IMR-90 (cell line): ENCODE data around the gene CNNM3. TPM values are rescaled to one million over a fixed set of nuclear protein-coding genes. Genes with fewer than 3 reads are reported as not detected.

Experiments
- ATAC-seq: fragments of 200-7000 bp; cut with Tn5 transposase; 2 replicates; pipeline ENCODE4 v1.9.1; 2020; ENCODE audit warnings: low read depth, mild to moderate bottlenecking, moderate library complexity
- BruUV-seq: library from RNA; stranded (reverse); fragments of 400-500 nt; replicated peaks from 2 replicates; lab custom pipeline; 2021; lab: Mats Ljungman, UMichigan
- CTCF ChIA-PET: fragments of 300-600 bp; formaldehyde crosslinking; extraction: SDS; loops from one replicate; lab custom pipeline; 2021; ENCODE audit warnings: antibody characterized with exemption; lab: Yijun Ruan, JAX
- POLR2A ChIA-PET: fragments of 300-600 bp; sonication (Branson Sonifier 250); formaldehyde crosslinking; loops from one replicate; lab custom pipeline; 2022; ENCODE audit warnings: antibody characterized with exemption; ENCODE audit not compliant: unreplicated experiment; lab: Charles Lee
- DNase-seq: peaks from one replicate; pipeline ENCODE4 v3.0.0; 2013
- H2AFZ ChIP-seq: replicated peaks from 2 replicates; pipeline ENCODE3; 2013; ENCODE audit warnings: low read length, mild to moderate bottlenecking; ENCODE audit not compliant: poor library complexity
- H2AK5ac ChIP-seq: 2 replicates; pipeline ENCODE4 v1.6.1; 2013; ENCODE audit warnings: low read depth, low read length, inconsistent platforms
- H2AK9ac ChIP-seq: replicated peaks from 2 replicates; pipeline ENCODE3; 2013; ENCODE audit warnings: mild to moderate bottlenecking, low read depth, low read length, moderate library complexity; ENCODE audit not compliant: poor library complexity
- H2BK120ac ChIP-seq: 2 replicates; pipeline ENCODE4 v1.6.1; 2013; ENCODE audit warnings: low read depth, low read length, inconsistent platforms
- H2BK15ac ChIP-seq: 3 replicates; pipeline ENCODE4 v1.6.1; 2013; ENCODE audit warnings: low read depth, low read length, inconsistent platforms
- H2BK20ac ChIP-seq: 2 replicates; pipeline ENCODE4 v1.6.1; 2013; ENCODE audit warnings: low read depth, mild to moderate bottlenecking, inconsistent platforms, low read length, moderate library complexity
- H2BK5ac ChIP-seq: 2 replicates; pipeline ENCODE4 v1.6.1; 2013; ENCODE audit warnings: mild to moderate bottlenecking, low read depth, low read length, inconsistent platforms; ENCODE audit not compliant: poor library complexity, severe bottlenecking
- H3K14ac ChIP-seq: replicated peaks from 2 replicates; pipeline ENCODE4 v1.6.1; 2013; ENCODE audit warnings: low read depth, low read length, inconsistent platforms
- H3K18ac ChIP-seq: 2 replicates; pipeline ENCODE4 v1.6.1; 2013; ENCODE audit warnings: low read depth, low read length, control low read depth
- H3K23ac ChIP-seq: 2 replicates; pipeline ENCODE4 v1.6.1; 2013; ENCODE audit warnings: low read depth, low read length, inconsistent platforms
- H3K27ac ChIP-seq: 2 replicates; pipeline ENCODE4 v1.5.1; 2013; ENCODE audit warnings: mild to moderate bottlenecking, control low read depth, low read length; ENCODE audit not compliant: insufficient read depth
- H3K27me3 ChIP-seq: 2 replicates; pipeline ENCODE4 v1.6.1; 2013; ENCODE audit warnings: low read length; ENCODE audit not compliant: control insufficient read depth, insufficient read depth
- H3K36me3 ChIP-seq: 2 replicates; pipeline ENCODE4 v1.6.1; 2013; ENCODE audit warnings: low read length, mixed read lengths; ENCODE audit not compliant: control insufficient read depth, insufficient read depth
- H3K4ac ChIP-seq: 2 replicates; pipeline ENCODE4 v1.6.1; 2013; ENCODE audit warnings: low read depth, low read length, inconsistent platforms
- H3K4me1 ChIP-seq: 2 replicates; pipeline ENCODE4 v1.6.1; 2013; ENCODE audit warnings: low read length, mixed read lengths; ENCODE audit not compliant: control insufficient read depth, insufficient read depth
- H3K4me2 ChIP-seq: 2 replicates; pipeline ENCODE4 v1.6.1; 2013; ENCODE audit warnings: low read depth, mild to moderate bottlenecking, control low read depth, low read length, moderate library complexity
- H3K4me3 ChIP-seq: 2 replicates; pipeline ENCODE4 v1.5.1; 2013; ENCODE audit warnings: low read depth, mild to moderate bottlenecking, control low read depth, low read length, moderate library complexity; ENCODE audit not compliant: insufficient read depth
- H3K56ac ChIP-seq: 2 replicates; pipeline ENCODE4 v1.6.1; 2013; ENCODE audit warnings: low read length, inconsistent platforms; ENCODE audit not compliant: insufficient read depth; ENCODE audit errors: extremely low read depth
- H3K79me1 ChIP-seq, 2 experiments: 2 replicates each; pipeline ENCODE4 v1.6.1; 2013; ENCODE audit warnings: low read length in 2 of 2, inconsistent platforms in 1 of 2, low read depth in 1 of 2
- H3K9ac ChIP-seq: 2 replicates; pipeline ENCODE4 v1.6.1; 2013; ENCODE audit warnings: low read depth, low read length, control low read depth
- H3K9me1 ChIP-seq: 2 replicates; pipeline ENCODE4 v1.6.1; 2013; ENCODE audit warnings: low read length, inconsistent platforms; ENCODE audit not compliant: insufficient read depth
- H3K9me3 ChIP-seq: 2 replicates; pipeline ENCODE4 v1.6.1; 2013; ENCODE audit warnings: low read length; ENCODE audit not compliant: control insufficient read depth, insufficient read depth
- H4K20me1 ChIP-seq: 2 replicates; pipeline ENCODE4 v1.6.1; 2013; ENCODE audit warnings: low read length, inconsistent platforms; ENCODE audit not compliant: insufficient read depth
- H4K5ac ChIP-seq: 2 replicates; pipeline ENCODE4 v1.6.1; 2013; ENCODE audit warnings: mild to moderate bottlenecking, low read depth, low read length, control low read depth
- H4K8ac ChIP-seq, 2 experiments: 2 replicates each; pipeline ENCODE4 v1.6.1; 2013; ENCODE audit warnings: low read depth in 2 of 2, low read length in 2 of 2, control low read depth in 1 of 2, inconsistent platforms in 1 of 2
- H4K91ac ChIP-seq: 2 replicates; pipeline ENCODE4 v1.6.1; 2013; ENCODE audit warnings: low read depth, low read length, inconsistent platforms; ENCODE audit not compliant: insufficient read depth
- CEBPB ChIP-seq: IDR thresholded peaks from 2 replicates; pipeline ENCODE4 v1.6.1; 2012; ENCODE audit warnings: low read depth, low read length, improper control_type of control experiment
- MAFK ChIP-seq: IDR thresholded peaks from 2 replicates; pipeline ENCODE4 v1.6.1; 2012; ENCODE audit warnings: low read depth, low read length, improper control_type of control experiment
- MAZ ChIP-seq: IDR thresholded peaks from 2 replicates; pipeline ENCODE4 v1.6.1; 2012; ENCODE audit warnings: low read depth, mild to moderate bottlenecking, low read length, improper control_type of control experiment, moderate library complexity, borderline replicate concordance
- MXI1 ChIP-seq: IDR thresholded peaks from 2 replicates; pipeline ENCODE4 v1.6.1; 2012; ENCODE audit warnings: low read depth, mild to moderate bottlenecking, low read length, moderate library complexity, borderline replicate concordance
- NFE2L2 ChIP-seq: fragments of 150-350 bp; IDR thresholded peaks from 2 replicates; pipeline ENCODE4 v1.6.1; 2016; ENCODE audit warnings: low read depth, mild to moderate bottlenecking, low read length
- POLR2A ChIP-seq: IDR thresholded peaks from 2 replicates; pipeline ENCODE4 v1.6.1; 2012; ENCODE audit warnings: mild to moderate bottlenecking, low read depth, low read length
- RAD21 ChIP-seq: IDR thresholded peaks from 2 replicates; pipeline ENCODE4 v1.6.1; 2012; ENCODE audit warnings: low read length, improper control_type of control experiment
- SMC3 ChIP-seq: fragments of 150-350 bp; IDR thresholded peaks from 2 replicates; pipeline ENCODE4 v1.6.1; 2016; ENCODE audit warnings: low read depth, mild to moderate bottlenecking, antibody characterized with exemption, low read length, moderate library complexity
- WGBS, 2 experiments: methylation state at CpG; one replicate each; pipeline versions ENCODE4 v1.1.5 to v1.1.7; 2013; ENCODE audit warnings: missing lambda C conversion rate in 2 of 2; ENCODE audit not compliant: insufficient read length in 1 of 2; ENCODE audit errors: extremely low coverage in 2 of 2; 5-methylcytosine and 5-hydroxymethylcytosine counted together
- dilution Hi-C: fragments of 300-500 bp; cut with HindIII; formaldehyde crosslinking; loops from one replicate; pipeline ENCODE4 v1.14.3; 2018; ENCODE audit warnings: low sequenced_read_pairs; ENCODE audit not compliant: unreplicated experiment
- in situ Hi-C: fragments of 300-500 bp; cut with MboI; formaldehyde crosslinking; loops from 3 replicates; pipeline ENCODE4 v1.14.3; 2019; ENCODE audit warnings: low sequenced_read_pairs, inconsistent platforms, mixed read lengths
- intact Hi-C: fragments of 100-400 bp; cut with micrococcal nuclease; formaldehyde crosslinking; loops from 2 replicates; pipeline ENCODE4 v1.10.0; 2022
- polyA plus RNA-seq, 3 experiments: library from polyadenylated mRNA; depleted of rRNA; stranded (reverse); fragments of >200 nt; gene quantifications; 2 replicates each; pipeline ENCODE4 v1.2.3, GENCODE V29; 2012; ENCODE audit warnings: low replicate concordance in 1 of 3
- total RNA-seq: library from RNA; depleted of rRNA; stranded (reverse); fragments of >200 nt; gene quantifications from 2 replicates; pipeline ENCODE4 v1.2.3, GENCODE V29; 2012
- TF ChIP-seq, protein P1 (sequence below): conservative IDR thresholded peaks from 2 replicates; pipeline ENCODE4 v1.5.1; 2012; ENCODE audit warnings: mild to moderate bottlenecking, low read depth, low read length, improper control_type of control experiment

Gene CNNM3
- total and polyA plus RNA-seq, 2 of the 4 experiments (the other 2 are of a cell fraction), result 2.3 to 6.1 TPM

DNA sequence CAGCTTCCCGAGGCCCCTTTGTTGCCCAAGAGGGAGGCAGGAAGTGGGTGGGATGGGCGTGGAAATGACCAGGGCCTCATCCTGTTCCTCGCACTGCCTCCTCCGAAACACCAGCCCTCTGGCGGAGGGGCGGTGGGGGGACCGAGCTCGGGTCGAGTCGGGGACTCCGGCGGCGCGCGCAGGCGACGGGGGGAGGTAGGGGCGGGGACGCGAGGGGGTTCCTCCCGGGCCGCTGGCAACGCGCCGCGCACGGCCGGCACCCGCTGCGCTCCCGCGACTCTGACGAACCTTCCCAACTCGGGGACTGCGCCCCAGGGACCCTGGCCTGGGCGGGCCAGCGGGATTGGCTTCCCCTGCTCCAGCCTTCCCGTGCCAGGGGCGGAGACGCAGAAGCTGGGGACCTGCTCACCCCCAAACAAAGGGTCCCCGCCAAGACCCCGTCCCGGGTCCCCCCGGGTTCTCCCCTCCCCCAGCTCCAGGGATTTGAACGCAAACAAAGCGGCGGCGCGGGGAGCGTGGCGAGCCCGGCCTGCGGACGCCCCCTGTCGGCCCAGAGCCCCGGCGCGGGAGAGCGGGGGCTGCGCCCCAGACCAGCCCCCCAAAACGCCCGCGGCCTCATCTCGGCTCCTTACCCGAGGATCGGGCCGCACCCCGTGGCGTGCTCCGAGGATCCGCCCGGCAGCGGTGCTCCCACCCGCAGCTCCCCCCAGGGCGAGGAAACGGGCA is 52.6 kb downstream of the CNNM3 start:
- peak overlapping the region; percentile 94 for H2AK5ac ChIP-seq
- ChIA-PET CTCF (interaction anchor here (0.9 to 3.6 kb wide), 5 partner anchors 10 to 282 kb away, joined by 3 to 20 read pairs (median 3); partner anchors contain the start of gene ANKRD39), POLR2A (interaction anchor here (0.5 to 1.0 kb wide), 3 partner anchors 23 to 551 kb away, joined by 3 read pairs; no protein-coding TSS in a partner anchor)
- peak overlapping the region; percentile 89 for H2BK5ac ChIP-seq
- H3K23ac ChIP-seq, result no peak overlapping the region
- H3K18ac ChIP-seq, result peak overlapping the region; percentile 53; the same call in 1 of the 2 replicates
- H3K79me1 ChIP-seq, result peaks cover 5 to 45% of the 10 kb centered on the region in 2 experiments
- H2BK15ac ChIP-seq, result no peak overlapping the region
- peaks cover 39% of the 10 kb centered on the region for H4K20me1 ChIP-seq
- peak overlapping the region; percentile 98 for H2AFZ ChIP-seq
- H2BK20ac ChIP-seq, result no peak overlapping the region
- 0% methylated on average over 11 of the region's 76 CpGs; no CpG with 5 or more reads in 1 of the 2 experiments for whole genome bisulfite sequencing, 2 experiments
- H3K27ac ChIP-seq, result peak overlapping the region; percentile 88
- H3K27me3 ChIP-seq, result no peaks in the 10 kb centered on the region
- peak overlapping the region; percentile 76 to 84; a peak in 2 of 4 replicates for H4K8ac ChIP-seq
- no peaks in the 10 kb centered on the region; the same call in 1 of the 2 replicates for H3K9me1 ChIP-seq
- ATAC-seq (peak; percentile 78), DNase-seq (peak; percentile 91)
- H3K4ac ChIP-seq, result peak overlapping the region; percentile 95
- peak overlapping the region; percentile 95 for H3K14ac ChIP-seq
- TF ChIP-seq NFE2L2 (no peak), MAFK (no peak), SMC3 (0 out of 2 replicates have a peak, but pooled peaks have one; percentile 7), MXI1 (0 out of 2 replicates have a peak, but pooled peaks have one; percentile 22), CEBPB (peak; percentile 93), RAD21 (peak; percentile 26), POLR2A (peak; percentile 70; the same call in 1 of the 2 replicates), MAZ (peak; percentile 78)
- TF ChIP-seq, protein P1, sequence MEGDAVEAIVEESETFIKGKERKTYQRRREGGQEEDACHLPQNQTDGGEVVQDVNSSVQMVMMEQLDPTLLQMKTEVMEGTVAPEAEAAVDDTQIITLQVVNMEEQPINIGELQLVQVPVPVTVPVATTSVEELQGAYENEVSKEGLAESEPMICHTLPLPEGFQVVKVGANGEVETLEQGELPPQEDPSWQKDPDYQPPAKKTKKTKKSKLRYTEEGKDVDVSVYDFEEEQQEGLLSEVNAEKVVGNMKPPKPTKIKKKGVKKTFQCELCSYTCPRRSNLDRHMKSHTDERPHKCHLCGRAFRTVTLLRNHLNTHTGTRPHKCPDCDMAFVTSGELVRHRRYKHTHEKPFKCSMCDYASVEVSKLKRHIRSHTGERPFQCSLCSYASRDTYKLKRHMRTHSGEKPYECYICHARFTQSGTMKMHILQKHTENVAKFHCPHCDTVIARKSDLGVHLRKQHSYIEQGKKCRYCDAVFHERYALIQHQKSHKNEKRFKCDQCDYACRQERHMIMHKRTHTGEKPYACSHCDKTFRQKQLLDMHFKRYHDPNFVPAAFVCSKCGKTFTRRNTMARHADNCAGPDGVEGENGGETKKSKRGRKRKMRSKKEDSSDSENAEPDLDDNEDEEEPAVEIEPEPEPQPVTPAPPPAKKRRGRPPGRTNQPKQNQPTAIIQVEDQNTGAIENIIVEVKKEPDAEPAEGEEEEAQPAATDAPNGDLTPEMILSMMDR, result peak; percentile 59
- H3K4me1 ChIP-seq, result peaks cover 7% of the 10 kb centered on the region; the same call in 1 of the 2 replicates
- dilution Hi-C loops, result no loop called here
- peak overlapping the region; percentile 87 for H3K4me3 ChIP-seq
- intact Hi-C loops, result loop anchor here (1.0 kb wide), 3 partner anchors 10 to 92 kb away; partner anchors contain the start of gene ANKRD39
- peaks cover 35% of the 10 kb centered on the region for H3K36me3 ChIP-seq
- peak overlapping the region; percentile 94 for H3K4me2 ChIP-seq
- H3K9me3 ChIP-seq, result no peaks in the 10 kb centered on the region
- BruUV-seq, result no TSS peak
- peak overlapping the region; percentile 100 for H2AK9ac ChIP-seq
- peak overlapping the region; percentile 84 for H4K91ac ChIP-seq
- 0 out of 2 replicates have a peak overlapping the region, but pooled peaks have one; percentile 44 for H2BK120ac ChIP-seq
- peak overlapping the region; percentile 80 for H3K56ac ChIP-seq
- peak overlapping the region; percentile 48 for H4K5ac ChIP-seq
- in situ Hi-C loops, result loop anchor here (25.0 kb wide), 1 partner anchor 244 kb away; the partner anchor contains the start of gene ANKRD36
- H3K9ac ChIP-seq, result peak overlapping the region; percentile 94
